Bladder microvascular endothelial cell (primary cell): ENCODE measurements around the gene SLC6A20. TPM values are rescaled to one million over a fixed set of nuclear protein-coding genes. Genes with fewer than 3 reads are reported as not detected.

ENCODE experiments used
- total RNA-seq: library from RNA; depleted of rRNA; stranded (reverse); fragments of >200 nt; gene quantifications from 2 replicates; pipeline ENCODE4 v1.2.3, GENCODE V29; 2014

SLC6A20 gene, protein sequence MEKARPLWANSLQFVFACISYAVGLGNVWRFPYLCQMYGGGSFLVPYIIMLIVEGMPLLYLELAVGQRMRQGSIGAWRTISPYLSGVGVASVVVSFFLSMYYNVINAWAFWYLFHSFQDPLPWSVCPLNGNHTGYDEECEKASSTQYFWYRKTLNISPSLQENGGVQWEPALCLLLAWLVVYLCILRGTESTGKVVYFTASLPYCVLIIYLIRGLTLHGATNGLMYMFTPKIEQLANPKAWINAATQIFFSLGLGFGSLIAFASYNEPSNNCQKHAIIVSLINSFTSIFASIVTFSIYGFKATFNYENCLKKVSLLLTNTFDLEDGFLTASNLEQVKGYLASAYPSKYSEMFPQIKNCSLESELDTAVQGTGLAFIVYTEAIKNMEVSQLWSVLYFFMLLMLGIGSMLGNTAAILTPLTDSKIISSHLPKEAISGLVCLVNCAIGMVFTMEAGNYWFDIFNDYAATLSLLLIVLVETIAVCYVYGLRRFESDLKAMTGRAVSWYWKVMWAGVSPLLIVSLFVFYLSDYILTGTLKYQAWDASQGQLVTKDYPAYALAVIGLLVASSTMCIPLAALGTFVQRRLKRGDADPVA
- total RNA-seq, result not detected in 2 replicates

DNA sequence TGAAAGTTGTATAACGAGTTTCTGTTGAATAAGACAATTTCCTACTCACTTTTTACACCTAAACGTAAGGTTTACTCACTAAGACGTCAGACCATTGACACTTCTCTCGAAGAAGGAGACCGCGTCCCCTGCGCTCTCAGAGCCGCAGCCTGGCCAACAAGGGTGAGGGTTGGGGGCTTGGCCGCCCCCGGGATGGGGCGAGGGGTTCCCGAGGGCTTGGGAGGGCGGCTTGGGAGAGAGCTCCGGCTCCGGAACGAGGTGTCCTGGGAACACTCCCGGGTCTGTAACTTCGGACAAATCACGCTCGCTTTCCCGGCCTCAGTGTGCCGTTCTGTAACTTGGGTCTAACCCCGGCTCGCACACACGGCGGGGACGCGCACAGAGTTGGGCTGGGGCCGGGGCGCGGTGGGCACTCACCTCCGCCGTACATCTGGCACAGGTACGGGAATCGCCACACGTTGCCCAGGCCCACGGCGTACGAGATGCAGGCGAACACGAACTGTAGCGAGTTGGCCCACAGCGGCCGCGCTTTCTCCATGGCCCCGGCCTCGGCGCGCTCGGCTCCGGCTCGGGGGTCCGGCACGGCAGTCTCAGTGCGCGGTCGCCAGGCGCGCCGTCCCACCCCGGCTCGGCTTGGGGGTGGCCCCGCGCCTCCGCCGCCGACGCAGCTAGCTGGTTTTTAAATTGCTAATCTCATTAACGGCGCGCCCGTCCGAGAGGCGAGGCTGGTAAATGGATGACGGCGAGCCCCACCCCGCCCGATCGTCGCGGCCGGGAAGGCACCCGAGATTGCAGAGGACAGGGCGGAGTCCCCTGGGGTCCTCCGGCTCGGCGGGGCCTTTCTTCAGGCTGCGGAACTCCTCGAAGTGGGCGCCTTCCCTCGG, at the start of gene SLC6A20:
Gene SLC6A20 (minus strand): TSS at position 655 of the 884 bp plus-strand sequence. CDS start 117 bp downstream, at position 538.

GRCh38 chr3:45841757-45842491, 45.6 kb upstream of the SLC6A20 start, which contains the start of gene LZTFL1:
Gene LZTFL1, minus strand, starts transcription at chr3:45842119. Its CDS starts 128 bp downstream, at chr3:45841991.

Other genes with a start within 250 kb of the SLC6A20 start
- 7.6 and 20.9 TPM in 2 replicates for gene LIMD1, start 201.8 kb downstream of the SLC6A20 start, total RNA-seq
- gene SACM1L, start 107.1 kb downstream of the SLC6A20 start, total RNA-seq, result 22.5 and 50.6 TPM in 2 replicates
- 4.7 and 11.1 TPM in 2 replicates for gene LZTFL1, start 45.6 kb upstream of the SLC6A20 start, total RNA-seq
- not detected in 2 replicates for gene CCR9, start 90.0 kb upstream of the SLC6A20 start, total RNA-seq
- gene CXCR6, start 146.9 kb upstream of the SLC6A20 start, total RNA-seq, result not detected in 2 replicates
- 11.7 and 23.7 TPM in 2 replicates for gene FYCO1, start 199.3 kb upstream of the SLC6A20 start, total RNA-seq
- not detected in 2 replicates for gene XCR1, start 230.9 kb upstream of the SLC6A20 start, total RNA-seq